Esophagus muscularis mucosa (tissue), 4 donors: ENCODE data around the gene RALA. TPM values are rescaled to one million over a fixed set of nuclear protein-coding genes. Genes with fewer than 3 reads are reported as not detected.

Experiments used
- DNase-seq: peaks from one replicate; pipeline ENCODE4 v3.0.0-alpha.2; 2017; ENCODE audit errors: extremely low spot score
- H3K27ac ChIP-seq, 4 donors: fragments of 200-600 bp; sonication (generic); replicated peaks in 1 of 4; 1 replicate in 3 of 4; 2 replicates in 1 of 4; pipeline ENCODE4 v1.5.1; 2016 to 2019; ENCODE audit warnings: mild to moderate bottlenecking in 1 of 4
- H3K27me3 ChIP-seq, 4 donors: fragments of 200-600 bp; sonication (generic); one replicate each; pipeline versions ENCODE4 v1.5.1 to v1.6.0; 2016 to 2019
- H3K36me3 ChIP-seq, 4 donors: fragments of 200-600 bp; sonication (generic); one replicate each; pipeline ENCODE4 v1.5.1; 2016 to 2019
- H3K4me1 ChIP-seq, 4 donors: fragments of 200-600 bp; sonication (generic); one replicate each; pipeline ENCODE4 v1.5.1; 2016 to 2019
- H3K4me3 ChIP-seq, 4 donors: fragments of 200-600 bp; sonication (generic); 1 replicate in 2 of 4; 2 replicates in 2 of 4; pipeline ENCODE4 v1.5.1; 2016 to 2019; ENCODE audit warnings: mild to moderate bottlenecking in 4 of 4, moderate library complexity in 1 of 4
- H3K9me3 ChIP-seq, 4 donors: fragments of 200-600 bp; sonication (generic); 1 replicate in 3 of 4; 2 replicates in 1 of 4; pipeline ENCODE4 v1.5.1; 2016 to 2019
- CTCF ChIP-seq, 3 experiments: fragments of 200-600 bp in 2 of 3; fragments of 450-650 bp in 1 of 3; sonication (generic) in 2 of 3; IDR thresholded peaks; one replicate each; pipeline ENCODE4 v1.5.1; 2017 to 2019; ENCODE audit warnings: antibody characterized with exemption in 3 of 3, mild to moderate bottlenecking in 2 of 3, moderate library complexity in 1 of 3
- EP300 ChIP-seq: sonication (generic); formaldehyde crosslinking; IDR thresholded peaks from one replicate; pipeline ENCODE4 v1.6.1; 2017; ENCODE audit warnings: antibody characterized with exemption
- POLR2A ChIP-seq: fragments of 450-650 bp; IDR thresholded peaks from one replicate; pipeline ENCODE4 v1.6.1; 2017; ENCODE audit warnings: antibody characterized with exemption, moderate library complexity, mild to moderate bottlenecking, low read depth
- POLR2AphosphoS5 ChIP-seq, 2 donors: sonication (generic); formaldehyde crosslinking; IDR thresholded peaks; one replicate each; pipeline ENCODE4 v1.6.1; 2017; ENCODE audit warnings: antibody characterized with exemption in 2 of 2
- WGBS: methylation state at CpG from one replicate; pipeline ENCODE4 v1.1.5; 2018; 5-methylcytosine and 5-hydroxymethylcytosine counted together
- intact Hi-C: fragments of 100-400 bp; cut with DNase I; formaldehyde crosslinking; loops from one replicate; pipeline ENCODE4 v1.15.1; 2023
- total RNA-seq, 4 donors: library from RNA; depleted of rRNA; stranded (reverse); fragments of >200 nt; gene quantifications; one replicate each; pipeline versions ENCODE4 v1.1.0 to v1.2.1, GENCODE V29; 2016

The RALA gene
- total RNA-seq, 4 donors from 2014 or later, result 12.3 to 25.1 (median 19.6) TPM

GRCh38 chr7:39753823-39754325 lies 130.5 kb downstream of the RALA start:
- DNase-seq, result no peak
- WGBS, result 78% methylated on average over 3 of the region's 29 CpGs
- TF ChIP-seq POLR2AphosphoS5 (IDR thresholded peaks at IDR 0.05) (no peak), POLR2A (no peak), CTCF (IDR thresholded peaks at IDR 0.05) (no peak), EP300 (no peak)
- no peaks in the 10 kb centered on the region for H3K9me3 ChIP-seq
- H3K27ac ChIP-seq, result peak overlapping the region in 3 of 4 donors; percentile 15 to 57 (median 53)
- intact Hi-C loops, result no loop called here
- H3K4me3 ChIP-seq, result peak overlapping the region in 1 of 4 donors; percentile 12
- peaks cover 10 to 30% (median 29%) of the 10 kb centered on the region in 4 donors for H3K4me1 ChIP-seq
- H3K36me3 ChIP-seq, result no peaks in the 10 kb centered on the region
- no peaks in the 10 kb centered on the region for H3K27me3 ChIP-seq

GRCh38 chr7:39754326-39755120 lies 131.2 kb downstream of the RALA start:
- peak overlapping the region in 3 of 4 donors; percentile 15 to 57 (median 53) for H3K27ac ChIP-seq
- no peak for DNase-seq
- H3K4me3 ChIP-seq, result peak overlapping the region in 1 of 4 donors; percentile 12
- no peaks in the 10 kb centered on the region for H3K27me3 ChIP-seq
- no peak for TF ChIP-seq CTCF (IDR thresholded peaks at IDR 0.05)
- no peak for TF ChIP-seq EP300
- no peak for TF ChIP-seq POLR2A
- TF ChIP-seq POLR2AphosphoS5 (IDR thresholded peaks at IDR 0.05), result no peak
- intact Hi-C loops, result no loop called here
- no peaks in the 10 kb centered on the region for H3K36me3 ChIP-seq
- WGBS, result 42% methylated on average over 16 of the region's 17 CpGs
- peaks cover 10 to 30% (median 29%) of the 10 kb centered on the region in 4 donors for H3K4me1 ChIP-seq
- no peaks in the 10 kb centered on the region for H3K9me3 ChIP-seq

GRCh38 chr7:39757604-39758003 lies 134.2 kb downstream of the RALA start:
- DNase-seq, result no peak
- no peaks in the 10 kb centered on the region for H3K36me3 ChIP-seq
- H3K27me3 ChIP-seq, result no peaks in the 10 kb centered on the region
- no peak overlapping the region for H3K27ac ChIP-seq
- 54% methylated on average over 4 of the region's 4 CpGs for WGBS
- H3K4me3 ChIP-seq, result no peak overlapping the region
- peaks cover 10 to 30% (median 29%) of the 10 kb centered on the region in 4 donors for H3K4me1 ChIP-seq
- TF ChIP-seq CTCF (IDR thresholded peaks at IDR 0.05) (no peak), POLR2A (no peak), EP300 (no peak), POLR2AphosphoS5 (IDR thresholded peaks at IDR 0.05) (no peak)
- H3K9me3 ChIP-seq, result no peaks in the 10 kb centered on the region
- intact Hi-C loops, result no loop called here

Other genes starting within 250 kb of the RALA start
- 10 to 100 TPM; 13.3 to 18.5 (median 17.0) TPM for gene YAE1, start 57.2 kb upstream of the RALA start, total RNA-seq